SK-N-SH treated with all-trans-retinoic acid at 6 μM for 48 hours (cell line): ENCODE results near the gene IDH3G.

Experiments
- ATAC-seq: fragments of 200-7000 bp; cut with Tn5 transposase; 3 replicates; pipeline ENCODE4 v1.9.1; 2020; ENCODE audit warnings: mild to moderate bottlenecking, moderate library complexity
- BACH2 ChIP-seq: fragments of 250-450 bp; sonication (Bioruptor Pico); IDR thresholded peaks from 2 replicates; pipeline ENCODE4 v1.9.0; 2021; ENCODE audit warnings: mild to moderate bottlenecking, borderline replicate concordance
- CSDC2 ChIP-seq: fragments of 250-450 bp; sonication (Bioruptor Pico); IDR thresholded peaks from 2 replicates; pipeline ENCODE4 v1.5.0; 2020; ENCODE audit warnings: mild to moderate bottlenecking, moderate library complexity
- CSRNP3 ChIP-seq: fragments of 250-450 bp; sonication (Bioruptor Pico); IDR thresholded peaks from 2 replicates; pipeline ENCODE4 v1.5.1; 2021; ENCODE audit warnings: mild to moderate bottlenecking, moderate library complexity
- GLIS3 ChIP-seq: fragments of 250-450 bp; sonication (Bioruptor Pico); IDR thresholded peaks from 2 replicates; pipeline ENCODE4 v1.5.0; 2020; ENCODE audit warnings: mild to moderate bottlenecking, moderate library complexity
- ISL1 ChIP-seq: fragments of 250-450 bp; sonication (Bioruptor Pico); IDR thresholded peaks from 2 replicates; pipeline ENCODE4 v2.1.2; 2022; ENCODE audit warnings: mild to moderate bottlenecking, moderate library complexity
- OSR1 ChIP-seq: fragments of 250-450 bp; sonication (Bioruptor Pico); IDR thresholded peaks from 2 replicates; pipeline ENCODE4 v1.8.0; 2022; ENCODE audit warnings: moderate library complexity, mild to moderate bottlenecking, inconsistent platforms
- PATZ1 ChIP-seq: fragments of 250-450 bp; sonication (Bioruptor Pico); IDR thresholded peaks from 2 replicates; pipeline ENCODE4 v1.8.0; 2020; ENCODE audit warnings: mild to moderate bottlenecking, moderate library complexity, borderline replicate concordance
- POU6F1 ChIP-seq: fragments of 250-450 bp; sonication (Bioruptor Pico); IDR thresholded peaks from 2 replicates; pipeline ENCODE4 v1.8.0; 2021; ENCODE audit warnings: low read depth, mild to moderate bottlenecking, moderate library complexity, borderline replicate concordance
- PPARA ChIP-seq: fragments of 250-450 bp; sonication (Bioruptor Pico); IDR thresholded peaks from 2 replicates; pipeline ENCODE4 v1.5.0; 2020; ENCODE audit warnings: mild to moderate bottlenecking, borderline replicate concordance
- RARB ChIP-seq: fragments of 250-450 bp; sonication (Bioruptor Pico); IDR thresholded peaks from 2 replicates; pipeline ENCODE4 v1.8.0; 2021; ENCODE audit warnings: mild to moderate bottlenecking, moderate library complexity
- SNAI2 ChIP-seq: fragments of 250-450 bp; sonication (Bioruptor Pico); IDR thresholded peaks from 2 replicates; pipeline ENCODE4 v1.5.0; 2020; ENCODE audit warnings: mild to moderate bottlenecking, moderate library complexity
- TCF4 ChIP-seq: fragments of 250-450 bp; sonication (Bioruptor Pico); IDR thresholded peaks from 2 replicates; pipeline ENCODE4 v1.8.0; 2021; ENCODE audit warnings: mild to moderate bottlenecking, moderate library complexity, borderline replicate concordance
- TOX ChIP-seq: fragments of 250-450 bp; sonication (Bioruptor Pico); IDR thresholded peaks from 2 replicates; pipeline ENCODE4 v1.8.0; 2021; ENCODE audit warnings: mild to moderate bottlenecking, moderate library complexity, borderline replicate concordance
- TSHZ2 ChIP-seq: fragments of 250-450 bp; sonication (Bioruptor Pico); IDR thresholded peaks from 2 replicates; pipeline ENCODE4 v1.5.0; 2020; ENCODE audit warnings: mild to moderate bottlenecking, moderate library complexity
- ZC3H10 ChIP-seq: fragments of 250-450 bp; sonication (Bioruptor Pico); IDR thresholded peaks from 2 replicates; pipeline ENCODE4 v1.5.1; 2021; ENCODE audit warnings: mild to moderate bottlenecking, moderate library complexity
- ZFP3 ChIP-seq: fragments of 250-450 bp; sonication (Bioruptor Pico); IDR thresholded peaks from 2 replicates; pipeline ENCODE4 v1.5.0; 2020; ENCODE audit warnings: mild to moderate bottlenecking, moderate library complexity
- ZFP30 ChIP-seq: fragments of 450-650 bp; formaldehyde crosslinking; IDR thresholded peaks from 2 replicates; pipeline ENCODE4 v1.5.0; 2022; ENCODE audit warnings: mild to moderate bottlenecking, moderate library complexity
- ZNF565 ChIP-seq: fragments of 450-650 bp; formaldehyde crosslinking; conservative IDR thresholded peaks from 2 replicates; pipeline ENCODE4 v1.5.0; 2020; ENCODE audit warnings: low read depth, mild to moderate bottlenecking, moderate library complexity
- ZNF70 ChIP-seq: fragments of 450-650 bp; formaldehyde crosslinking; IDR thresholded peaks from 2 replicates; pipeline ENCODE4 v1.5.0; 2020; ENCODE audit warnings: mild to moderate bottlenecking, moderate library complexity
- ZNF8 ChIP-seq: fragments of 450-650 bp; formaldehyde crosslinking; IDR thresholded peaks from 2 replicates; pipeline ENCODE4 v1.5.0; 2020; ENCODE audit warnings: mild to moderate bottlenecking, moderate library complexity

The IDH3G gene

GRCh38 chrX:153831429-153832150 is 37.4 kb upstream of the IDH3G start:
- ATAC-seq: no peak
- TF ChIP-seq PPARA (CRISPR knock-in tag) (no peak), SNAI2 (CRISPR knock-in tag) (no peak), ZNF565 (CRISPR knock-in tag) (no peak), CSRNP3 (no peak), PATZ1 (CRISPR knock-in tag) (no peak), ZNF70 (CRISPR knock-in tag) (no peak), ZC3H10 (CRISPR knock-in tag) (no peak), TCF4 (CRISPR knock-in tag) (no peak), ZFP30 (CRISPR knock-in tag) (no peak), BACH2 (CRISPR knock-in tag) (no peak), ZNF8 (CRISPR knock-in tag) (no peak), CSDC2 (no peak), TOX (CRISPR knock-in tag) (no peak), GLIS3 (no peak)

GRCh38 chrX:153830640-153831428 is 36.7 kb upstream of the IDH3G start:
- TF ChIP-seq SNAI2 (CRISPR knock-in tag) (no peak), ZNF70 (CRISPR knock-in tag) (no peak), OSR1 (CRISPR knock-in tag) (no peak), RARB (CRISPR knock-in tag) (no peak), TSHZ2 (CRISPR knock-in tag) (no peak), TCF4 (CRISPR knock-in tag) (no peak)
- no peak for ATAC-seq

GRCh38 chrX:153829799-153830639 is 35.8 kb upstream of the IDH3G start, which contains the start of gene PDZD4:
TSS of gene PDZD4 (minus strand) at chrX:153830544. CDS start at chrX:153830298, 246 bp downstream.
- ATAC-seq: peak; percentile 32
- TF ChIP-seq ZNF8 (CRISPR knock-in tag) (no peak), ZFP30 (CRISPR knock-in tag) (no peak), POU6F1 (no peak), TOX (CRISPR knock-in tag) (no peak), TSHZ2 (CRISPR knock-in tag) (no peak), OSR1 (CRISPR knock-in tag) (no peak), ISL1 (CRISPR knock-in tag) (no peak), CSRNP3 (no peak), ZFP3 (CRISPR knock-in tag) (no peak), ZNF565 (CRISPR knock-in tag) (no peak), CSDC2 (no peak)
